H1 (cell line): ENCODE results near the gene OPRD1. TPM values are rescaled to one million over a fixed set of nuclear protein-coding genes. Genes with fewer than 3 reads are reported as not detected.

Source experiments
- CTCF ChIA-PET: fragments of 300-600 bp; sonication (Branson Sonifier 250); formaldehyde crosslinking; loops from one replicate; lab custom pipeline; 2021; ENCODE audit not compliant: partially characterized antibody; lab: Charles Lee
- POLR2A ChIA-PET: fragments of 300-600 bp; sonication (Branson Sonifier 250); formaldehyde crosslinking; loops from one replicate; lab custom pipeline; 2021; ENCODE audit warnings: inconsistent platforms; ENCODE audit not compliant: partially characterized antibody; lab: Charles Lee
- DNase-seq, 2 experiments: peaks; one replicate each; pipeline versions ENCODE4 v3.0.0 to v3.0.0-alpha.2; 2010 to 2022; ENCODE audit warnings: low spot score in 2 of 2, low read depth in 1 of 2, mixed read lengths in 1 of 2
- FAIRE-seq: peaks from 2 replicates; lab custom pipeline; 2011; peaks lifted over from hg19 to GRCh38; lab: Jason Lieb, UNC
- H2AFZ ChIP-seq: 2 replicates; pipeline ENCODE4 v1.8.1; 2012; ENCODE audit warnings: low read length, inconsistent platforms
- H2AK5ac ChIP-seq: 2 replicates; pipeline ENCODE4 v1.6.1; 2013; ENCODE audit warnings: low read depth, low read length
- H2BK120ac ChIP-seq: replicated peaks from 2 replicates; pipeline ENCODE3; 2013; ENCODE audit warnings: low read depth, low read length, inconsistent platforms
- H2BK12ac ChIP-seq: 2 replicates; pipeline ENCODE4 v1.6.1; 2013; ENCODE audit warnings: low read depth, low read length
- H2BK15ac ChIP-seq: 2 replicates; pipeline ENCODE4 v1.6.1; 2013; ENCODE audit warnings: low read length
- H2BK20ac ChIP-seq: 2 replicates; pipeline ENCODE4 v1.6.1; 2013; ENCODE audit warnings: low read length
- H2BK5ac ChIP-seq: 2 replicates; pipeline ENCODE4 v1.6.1; 2013; ENCODE audit warnings: low read depth, low read length
- H3K14ac ChIP-seq: 2 replicates; pipeline ENCODE4 v1.6.1; 2013; ENCODE audit warnings: inconsistent platforms; ENCODE audit not compliant: insufficient read length
- H3K18ac ChIP-seq: 2 replicates; pipeline ENCODE4 v1.6.1; 2013; ENCODE audit warnings: low read length; ENCODE audit errors: extremely low read depth
- H3K23ac ChIP-seq: 2 replicates; pipeline ENCODE4 v1.6.1; 2013; ENCODE audit warnings: inconsistent platforms; ENCODE audit not compliant: insufficient read length
- H3K23me2 ChIP-seq: 2 replicates; pipeline ENCODE4 v1.6.1; 2013; ENCODE audit warnings: low read depth, low read length
- H3K27ac ChIP-seq: 2 replicates; pipeline ENCODE4 v1.6.1; 2011; ENCODE audit warnings: low read depth, low read length, inconsistent platforms
- H3K27me3 ChIP-seq, 4 experiments: replicated peaks in 1 of 4; 1 replicate in 1 of 4; 2 replicates in 3 of 4; pipeline versions ENCODE4 v1.6.1 to v1.8.1; 2011 to 2013; ENCODE audit warnings: low read length in 3 of 4, mild to moderate bottlenecking in 3 of 4, inconsistent platforms in 2 of 4, mixed read lengths in 2 of 4, moderate library complexity in 1 of 4; ENCODE audit not compliant: control insufficient read depth in 3 of 4, insufficient read depth in 3 of 4; ENCODE audit errors: extremely low read depth in 1 of 4
- H3K36me3 ChIP-seq, 4 experiments: 2 replicates each; pipeline versions ENCODE4 v1.6.1 to v1.8.1; 2011 to 2013; ENCODE audit warnings: mild to moderate bottlenecking in 4 of 4, low read length in 3 of 4, moderate library complexity in 2 of 4, control low read depth in 1 of 4, inconsistent platforms in 1 of 4; ENCODE audit not compliant: insufficient read depth in 4 of 4, control insufficient read depth in 2 of 4
- H3K4ac ChIP-seq: replicated peaks from 2 replicates; pipeline ENCODE3; 2013; ENCODE audit warnings: low read length, low read depth, mixed read lengths, inconsistent platforms; ENCODE audit not compliant: insufficient read length
- H3K4me1 ChIP-seq, 4 experiments: replicated peaks in 1 of 4; 1 replicate in 1 of 4; 2 replicates in 3 of 4; pipeline versions ENCODE4 v1.6.1 to v1.8.1; 2011 to 2013; ENCODE audit warnings: low read length in 3 of 4, inconsistent platforms in 2 of 4, mixed read lengths in 1 of 4; ENCODE audit not compliant: insufficient read depth in 4 of 4, control insufficient read depth in 3 of 4
- H3K4me2 ChIP-seq, 2 experiments: 2 replicates each; pipeline versions ENCODE4 v1.6.1 to v1.8.1; 2011 to 2013; ENCODE audit warnings: low read depth in 2 of 2, low read length in 2 of 2, control low read depth in 1 of 2, inconsistent platforms in 1 of 2, mild to moderate bottlenecking in 1 of 2; ENCODE audit not compliant: insufficient read depth in 1 of 2
- H3K4me3 ChIP-seq, 4 experiments: fragments of 200-600, 300-600 bp in 1 of 4; sonication (generic), shearing (Covaris generic), sonication (Bioruptor Twin) in 1 of 4; 2 replicates each; pipeline versions ENCODE4 v1.5.1 to v1.8.1; 2011 to 2016; ENCODE audit warnings: low read length in 4 of 4, low read depth in 3 of 4, control low read depth in 2 of 4, inconsistent platforms in 2 of 4, mild to moderate bottlenecking in 2 of 4, mixed read lengths in 1 of 4, moderate library complexity in 1 of 4; ENCODE audit not compliant: insufficient read depth in 2 of 4; ENCODE audit errors: extremely low read depth in 1 of 4
- H3K56ac ChIP-seq: replicated peaks from 2 replicates; pipeline ENCODE3; 2013; ENCODE audit warnings: low read depth, mild to moderate bottlenecking, mixed read lengths, low read length, inconsistent platforms; ENCODE audit not compliant: insufficient read length
- H3K79me1 ChIP-seq: 2 replicates; pipeline ENCODE4 v1.6.1; 2013; ENCODE audit warnings: low read depth, low read length, control low read depth
- H3K79me2 ChIP-seq, 2 experiments: 2 replicates each; pipeline versions ENCODE4 v1.6.1 to v1.8.1; 2012 to 2013; ENCODE audit warnings: low read length in 2 of 2, mild to moderate bottlenecking in 2 of 2, inconsistent platforms in 1 of 2; ENCODE audit not compliant: insufficient read depth in 2 of 2, control insufficient read depth in 1 of 2
- H3K9ac ChIP-seq, 4 experiments: replicated peaks in 1 of 4; 1 replicate in 1 of 4; 2 replicates in 3 of 4; pipeline versions ENCODE4 v1.6.1 to v1.8.1; 2011 to 2013; ENCODE audit warnings: low read depth in 3 of 4, low read length in 3 of 4, control low read depth in 2 of 4, mild to moderate bottlenecking in 2 of 4, moderate library complexity in 2 of 4, inconsistent platforms in 1 of 4; ENCODE audit errors: extremely low read depth in 1 of 4
- H3K9me3 ChIP-seq, 2 experiments: 2 replicates each; pipeline versions ENCODE4 v1.6.1 to v1.8.1; 2012 to 2013; ENCODE audit warnings: mild to moderate bottlenecking in 2 of 2, moderate library complexity in 2 of 2, control low read depth in 1 of 2, inconsistent platforms in 1 of 2, low read depth in 1 of 2, low read length in 1 of 2, mixed read lengths in 1 of 2; ENCODE audit not compliant: insufficient read depth in 2 of 2
- H4K20me1 ChIP-seq, 2 experiments: replicated peaks in 1 of 2; 2 replicates each; pipeline versions ENCODE3 to v1.8.1; 2011 to 2013; ENCODE audit warnings: inconsistent platforms in 2 of 2, low read length in 2 of 2, mild to moderate bottlenecking in 1 of 2; ENCODE audit not compliant: insufficient read depth in 2 of 2, control insufficient read depth in 1 of 2
- H4K5ac ChIP-seq: 2 replicates; pipeline ENCODE4 v1.6.1; 2013; ENCODE audit warnings: low read length, low read depth, mixed read lengths, inconsistent platforms; ENCODE audit not compliant: insufficient read length
- H4K8ac ChIP-seq: 2 replicates; pipeline ENCODE4 v1.8.0; 2013; ENCODE audit warnings: mild to moderate bottlenecking, moderate library complexity, low read length, inconsistent platforms; ENCODE audit not compliant: insufficient read depth; ENCODE audit errors: extremely low read depth
- H4K91ac ChIP-seq: replicated peaks from 2 replicates; pipeline ENCODE3; 2013; ENCODE audit warnings: low read length, mixed read lengths, inconsistent platforms; ENCODE audit not compliant: insufficient read length
- CBX5 ChIP-seq: fragments of 300-800, 300-1000 bp; sonication (generic); IDR thresholded peaks from 2 replicates; pipeline ENCODE4 v1.7.1; 2016; ENCODE audit warnings: antibody characterized with exemption, low read length, low read depth
- JUND ChIP-seq: IDR thresholded peaks from 2 replicates; pipeline ENCODE4 v1.6.1; 2011; ENCODE audit warnings: mild to moderate bottlenecking, improper control_type of control experiment, low read length
- KDM4A ChIP-seq: IDR thresholded peaks from one replicate; pipeline ENCODE4 v1.7.1; 2012; ENCODE audit warnings: low read depth, mild to moderate bottlenecking, moderate library complexity, low read length, inconsistent platforms; ENCODE audit not compliant: severe bottlenecking
- KDM5A ChIP-seq: fragments of 200-600 bp; IDR thresholded peaks from 2 replicates; pipeline ENCODE4 v1.7.1; 2012; ENCODE audit warnings: mild to moderate bottlenecking, low read length, inconsistent platforms, mixed read lengths
- MAFK ChIP-seq: IDR thresholded peaks from 2 replicates; pipeline ENCODE4 v1.6.1; 2012; ENCODE audit warnings: low read depth, mild to moderate bottlenecking, improper control_type of control experiment, low read length
- PHF8 ChIP-seq: fragments of 200-600 bp; sonication (generic); conservative IDR thresholded peaks from 2 replicates; pipeline ENCODE4 v1.7.1; 2012; ENCODE audit warnings: low read depth, mild to moderate bottlenecking, inconsistent platforms, low read length, moderate library complexity
- POLR2AphosphoS5 ChIP-seq: IDR thresholded peaks from 2 replicates; pipeline ENCODE4 v1.6.1; 2011; ENCODE audit warnings: low read depth, low read length
- SIX5 ChIP-seq: IDR thresholded peaks from 2 replicates; pipeline ENCODE4 v1.6.1; 2011; ENCODE audit warnings: mild to moderate bottlenecking, low read depth, low read length
- TBP ChIP-seq: IDR thresholded peaks from 2 replicates; pipeline ENCODE4 v1.6.1; 2011; ENCODE audit warnings: low read depth, low read length, improper control_type of control experiment
- WGBS, 2 experiments: shearing (Covaris generic) in 1 of 2; methylation state at CpG; one replicate each; pipeline versions ENCODE4 v1.1.6 to v1.1.7; 2013 to 2015; ENCODE audit warnings: low lambda C conversion rate in 2 of 2, mixed read lengths in 2 of 2, inconsistent platforms in 1 of 2, low coverage in 1 of 2, missing lambda C conversion rate in 1 of 2; ENCODE audit not compliant: insufficient replicate concordance in 2 of 2, insufficient coverage in 1 of 2, insufficient read length in 1 of 2; ENCODE audit errors: extremely low coverage in 1 of 2, missing lambda C conversion rate in 1 of 2; 5-methylcytosine and 5-hydroxymethylcytosine counted together
- polyA plus RNA-seq, 7 experiments: library from polyadenylated mRNA; depleted of rRNA in 3 of 7; stranded (reverse) in 5 of 7; unstranded in 2 of 7; fragments of >200 nt in 5 of 7; fragments of 200-250 nt in 2 of 7; gene quantifications; 1 replicate in 5 of 7; 2 replicates in 1 of 7; 4 replicates in 1 of 7; pipeline versions ENCODE4 v1.2.1 to v1.2.3, GENCODE V29; 2011 to 2013; ENCODE audit warnings: missing spikeins in 2 of 7, mixed read lengths in 2 of 7
- total RNA-seq: library from RNA; stranded (reverse); fragmentation: NEBNext Ultra II Directional; extraction: Animal tissue kit (Norgen Biotek cat#: 25700); gene quantifications from 2 replicates; pipeline ENCODE4 v1.2.1, GENCODE V29; 2021

OPRD1 gene
- total and polyA plus RNA-seq, 2 of the 8 experiments (the other 6 are each of a cell fraction or from before 2014, with no cell fraction given), result 2.6 to 3.7 TPM

- DNase-seq, result peak in 1 of 2 experiments; percentile 77
- Histone ChIP-seq H4K91ac (no peak overlapping the region), H3K79me2 (no peaks in the 10 kb centered on the region), H3K36me3 (no peaks in the 10 kb centered on the region), H3K4me2 (peak overlapping the region; percentile 84 to 91), H3K4me1 (peaks cover 18 to 27% (median 22%) of the 10 kb centered on the region in 4 experiments), H2AFZ (peak overlapping the region; percentile 3; the same call in 1 of the 2 replicates), H4K5ac (no peak overlapping the region)
- CTCF ChIA-PET, result interaction anchor here (0.7 to 12.1 kb wide), 9 partner anchors 10 to 313 kb away, joined by 3 to 130 read pairs (median 4); no protein-coding TSS in a partner anchor
- no peak for TF ChIP-seq MAFK
- no peak for TF ChIP-seq KDM5A
- no peak for TF ChIP-seq TBP
- no peak; the same call in 1 of the 2 replicates for TF ChIP-seq PHF8
- TF ChIP-seq KDM4A, result peak; percentile 77
- no peak for TF ChIP-seq SIX5
- TF ChIP-seq JUND, result no peak
- no peak for TF ChIP-seq POLR2AphosphoS5
- no peak for TF ChIP-seq CBX5
- TF ChIP-seq, all 59 proteins: peak for 1
- Histone ChIP-seq H2AK5ac (no peak overlapping the region), H3K23me2 (peaks cover 16% of the 10 kb centered on the region; the same call in 1 of the 2 replicates), H2BK12ac (no peak overlapping the region), H3K18ac (no peak overlapping the region), H3K9me3 (no peaks in the 10 kb centered on the region), H4K20me1 (no peaks in the 10 kb centered on the region), H3K23ac (no peak overlapping the region), H3K14ac (no peak overlapping the region), H2BK120ac (no peak overlapping the region), H2BK20ac (no peak overlapping the region), H3K27me3 (peaks cover 0 to 11% (median 6%) of the 10 kb centered on the region in 4 experiments; a peak in 4 of 7 replicates), H3K27ac (no peak overlapping the region), H3K4me3 (peak overlapping the region; percentile 76 to 88 (median 76)), H2BK5ac (no peak overlapping the region; the same call in 1 of the 2 replicates), H3K79me1 (no peaks in the 10 kb centered on the region), H2BK15ac (no peak overlapping the region), H4K8ac (no peak overlapping the region), H3K56ac (no peak overlapping the region), H3K4ac (no peak overlapping the region), H3K9ac (peak overlapping the region in 1 of 4 experiments; percentile 41; a peak in 1 of 7 replicates)
- POLR2A ChIA-PET, result interaction anchor here (0.6 to 1.9 kb wide), 13 partner anchors 9 to 299 kb away, joined by 3 to 7 read pairs (median 3); partner anchors contain the start of gene SRSF4
- WGBS, 2 experiments, result 1% methylated on average over 27 of the region's 41 CpGs; no CpG with 5 or more reads in 1 of the 2 experiments
- no peak for FAIRE-seq
Observed at GRCh38 chr1:28887419-28887834, 75.5 kb downstream of the OPRD1 start.
